ENCODE measurements around the gene COL25A1. TPM values are rescaled to one million over a fixed set of nuclear protein-coding genes. Genes with fewer than 3 reads are reported as not detected.

COL25A1 gene
- total RNA-seq, 6 donors from 2014 or later: 0.15 to 0.79 (median 0.27) TPM; not detected in 2

DNA sequence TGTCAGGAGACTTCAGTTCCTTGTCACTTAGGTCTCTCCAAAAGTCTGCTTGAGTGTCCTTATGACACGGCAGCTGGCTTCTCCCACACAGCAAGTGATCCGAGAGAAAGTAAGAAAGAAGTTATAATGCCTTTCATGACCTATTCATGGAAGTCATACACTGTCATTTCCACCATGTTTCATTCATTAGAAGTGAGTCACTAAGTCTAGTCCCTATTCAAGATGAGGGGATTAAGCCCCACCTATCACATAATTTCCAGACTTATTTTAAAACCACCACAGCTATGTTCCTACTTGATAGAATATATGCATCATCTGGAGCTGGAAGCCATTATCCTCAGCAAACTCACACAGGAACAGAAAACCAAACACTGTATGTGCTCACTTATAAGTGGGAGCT is 25.2 kb upstream of the COL25A1 start:
- TF ChIP-seq POLR2AphosphoS5 (IDR thresholded peaks at IDR 0.05) (no peak), POLR2A (IDR thresholded peaks at IDR 0.05) (no peak), EP300 (IDR thresholded peaks at IDR 0.05) (no peak)
- TF ChIP-seq, protein P1, sequence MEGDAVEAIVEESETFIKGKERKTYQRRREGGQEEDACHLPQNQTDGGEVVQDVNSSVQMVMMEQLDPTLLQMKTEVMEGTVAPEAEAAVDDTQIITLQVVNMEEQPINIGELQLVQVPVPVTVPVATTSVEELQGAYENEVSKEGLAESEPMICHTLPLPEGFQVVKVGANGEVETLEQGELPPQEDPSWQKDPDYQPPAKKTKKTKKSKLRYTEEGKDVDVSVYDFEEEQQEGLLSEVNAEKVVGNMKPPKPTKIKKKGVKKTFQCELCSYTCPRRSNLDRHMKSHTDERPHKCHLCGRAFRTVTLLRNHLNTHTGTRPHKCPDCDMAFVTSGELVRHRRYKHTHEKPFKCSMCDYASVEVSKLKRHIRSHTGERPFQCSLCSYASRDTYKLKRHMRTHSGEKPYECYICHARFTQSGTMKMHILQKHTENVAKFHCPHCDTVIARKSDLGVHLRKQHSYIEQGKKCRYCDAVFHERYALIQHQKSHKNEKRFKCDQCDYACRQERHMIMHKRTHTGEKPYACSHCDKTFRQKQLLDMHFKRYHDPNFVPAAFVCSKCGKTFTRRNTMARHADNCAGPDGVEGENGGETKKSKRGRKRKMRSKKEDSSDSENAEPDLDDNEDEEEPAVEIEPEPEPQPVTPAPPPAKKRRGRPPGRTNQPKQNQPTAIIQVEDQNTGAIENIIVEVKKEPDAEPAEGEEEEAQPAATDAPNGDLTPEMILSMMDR (IDR thresholded peaks at IDR 0.05): no peak
- no peaks in the 10 kb centered on the region for H3K27me3 ChIP-seq
- 86 to 94% methylated on average over 2 of the region's 2 CpGs for WGBS, 2 donors

DNA sequence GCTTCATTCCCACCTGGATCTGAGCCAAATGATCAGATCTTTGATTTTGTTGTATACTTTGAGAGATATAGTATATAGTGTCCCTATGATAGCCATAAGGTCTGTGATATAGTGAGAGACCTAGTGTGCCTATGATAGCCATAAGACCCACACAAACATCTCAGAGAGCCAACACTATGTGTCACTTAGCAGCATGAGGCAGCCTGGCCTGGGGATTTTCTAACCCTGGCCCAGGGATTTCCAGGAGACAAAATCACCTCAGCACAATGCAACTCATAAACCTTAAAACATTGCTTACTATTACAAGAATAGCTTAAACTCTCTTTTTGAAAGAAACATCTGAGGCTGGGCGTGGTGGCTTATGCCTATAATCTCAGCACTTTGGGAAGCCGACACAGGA is 23.2 kb upstream of the COL25A1 start:
- WGBS, 2 donors: 90 to 93% methylated on average over 2 of the region's 2 CpGs
- TF ChIP-seq POLR2AphosphoS5 (IDR thresholded peaks at IDR 0.05): no peak
- TF ChIP-seq POLR2A (IDR thresholded peaks at IDR 0.05): no peak
- TF ChIP-seq, protein P1 (IDR thresholded peaks at IDR 0.05): no peak
- no peak for TF ChIP-seq EP300 (IDR thresholded peaks at IDR 0.05)
- ATAC-seq (ENCODE audit: low FRiP score in 2 of 2) (no peak), DNase-seq (no peak)
- H3K4me3 ChIP-seq: no peak overlapping the region
- no peaks in the 10 kb centered on the region for H3K27me3 ChIP-seq
- no peak overlapping the region for H3K27ac ChIP-seq
- H3K4me1 ChIP-seq: no peaks in the 10 kb centered on the region
- peaks cover 4 to 25% (median 13%) of the 10 kb centered on the region in 4 donors for H3K9me3 ChIP-seq
- H3K36me3 ChIP-seq: no peaks in the 10 kb centered on the region

More for the DNA sequence above, 25.2 kb upstream of the COL25A1 start:
- ATAC-seq (ENCODE audit: low FRiP score in 2 of 2): no peak
- Histone ChIP-seq H3K36me3 (no peaks in the 10 kb centered on the region), H3K27ac (no peak overlapping the region), H3K4me1 (no peaks in the 10 kb centered on the region), H3K9me3 (peaks cover 4 to 17% (median 12%) of the 10 kb centered on the region in 4 donors), H3K4me3 (no peak overlapping the region)
- DNase-seq: no peak

DNA sequence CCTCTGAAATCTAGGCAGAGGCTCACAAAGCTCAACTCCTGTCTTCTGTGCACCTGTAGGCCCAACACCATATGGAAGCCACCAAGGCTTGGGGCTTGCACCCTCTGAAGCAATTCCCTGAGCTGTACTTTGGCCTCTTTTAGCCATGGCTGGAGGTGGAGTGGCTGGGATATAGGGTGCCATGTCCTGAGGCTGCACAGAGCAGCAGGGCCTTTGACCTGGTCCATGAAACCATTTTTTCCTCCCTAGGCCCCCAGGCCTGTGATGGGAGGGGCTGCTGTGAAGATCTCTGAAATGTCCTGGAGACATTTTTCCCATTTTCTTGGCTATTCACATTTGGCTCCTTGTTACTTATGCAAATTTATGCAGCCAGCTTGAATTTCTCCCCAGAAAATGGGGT is 20.9 kb upstream of the COL25A1 start:
- DNase-seq: no peak
- Histone ChIP-seq H3K27ac (no peak overlapping the region), H3K4me1 (no peaks in the 10 kb centered on the region), H3K4me3 (no peak overlapping the region), H3K9me3 (peaks cover 4 to 28% (median 13%) of the 10 kb centered on the region in 4 donors), H3K27me3 (no peaks in the 10 kb centered on the region), H3K36me3 (no peaks in the 10 kb centered on the region)
- TF ChIP-seq POLR2A (IDR thresholded peaks at IDR 0.05): no peak
- no peak for TF ChIP-seq POLR2AphosphoS5 (IDR thresholded peaks at IDR 0.05)
- TF ChIP-seq, protein P1 (IDR thresholded peaks at IDR 0.05): no peak
- TF ChIP-seq EP300 (IDR thresholded peaks at IDR 0.05): no peak
- no peak for ATAC-seq (ENCODE audit: low FRiP score in 2 of 2)

DNA sequence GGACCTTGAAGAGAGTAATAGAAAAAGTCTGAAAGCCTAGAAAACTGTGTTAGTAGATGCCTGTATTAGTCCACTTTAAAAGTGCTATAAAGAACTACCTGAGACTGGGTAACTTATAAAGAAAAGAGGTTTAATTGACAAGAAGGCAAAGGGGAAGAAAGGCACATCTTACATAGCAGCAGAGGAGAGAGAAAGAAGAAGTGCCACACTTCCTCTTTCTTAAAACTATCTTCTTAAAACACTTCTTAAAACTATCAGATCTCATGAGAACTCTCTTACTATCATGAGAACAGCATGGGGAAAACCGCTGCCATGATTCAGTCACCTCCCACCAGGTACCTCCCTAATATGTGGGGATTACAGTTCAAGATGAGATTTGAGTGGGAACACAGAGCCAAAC is 18.8 kb upstream of the COL25A1 start:
- Histone ChIP-seq H3K9me3 (peaks cover 4 to 28% (median 13%) of the 10 kb centered on the region in 4 donors), H3K27ac (no peak overlapping the region), H3K36me3 (no peaks in the 10 kb centered on the region), H3K27me3 (no peaks in the 10 kb centered on the region), H3K4me1 (no peaks in the 10 kb centered on the region), H3K4me3 (no peak overlapping the region)
- no peak for ATAC-seq (ENCODE audit: low FRiP score in 2 of 2)
- no peak for TF ChIP-seq POLR2A (IDR thresholded peaks at IDR 0.05)
- TF ChIP-seq POLR2AphosphoS5 (IDR thresholded peaks at IDR 0.05): no peak
- TF ChIP-seq EP300 (IDR thresholded peaks at IDR 0.05): no peak
- TF ChIP-seq, protein P1 (IDR thresholded peaks at IDR 0.05): no peak
- 82 to 92% methylated on average over 1 of the region's 1 CpG for whole genome bisulfite sequencing, 2 donors
- DNase-seq: no peak

DNA sequence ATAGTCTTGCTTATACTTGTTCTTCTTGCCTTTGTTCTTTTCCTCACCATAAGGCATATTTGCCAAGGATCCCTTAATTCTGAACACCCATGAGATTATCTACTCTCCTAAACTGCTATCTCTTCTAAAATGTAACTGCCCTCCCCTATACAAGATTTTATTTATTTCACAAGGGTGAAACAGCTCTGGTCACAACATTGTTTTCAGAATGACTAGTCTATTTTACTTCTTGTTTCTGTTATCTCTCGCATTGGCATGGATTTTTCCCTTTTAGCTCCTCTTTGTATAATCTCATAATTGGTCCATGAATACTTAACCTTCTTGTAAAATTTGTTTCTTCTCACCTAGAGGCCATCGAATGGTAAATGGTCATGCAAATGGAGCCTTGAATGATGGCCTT is 17.2 kb upstream of the COL25A1 start:
- 64 to 82% methylated on average over 2 of the region's 2 CpGs for WGBS, 2 donors
- Histone ChIP-seq H3K27ac (no peak overlapping the region), H3K27me3 (no peaks in the 10 kb centered on the region), H3K36me3 (no peaks in the 10 kb centered on the region), H3K9me3 (peaks cover 4 to 28% (median 13%) of the 10 kb centered on the region in 4 donors), H3K4me3 (no peak overlapping the region), H3K4me1 (no peaks in the 10 kb centered on the region)
- ATAC-seq (ENCODE audit: low FRiP score in 2 of 2): no peak
- no peak for DNase-seq
- no peak for TF ChIP-seq EP300 (IDR thresholded peaks at IDR 0.05)
- TF ChIP-seq, protein P1 (IDR thresholded peaks at IDR 0.05): no peak
- no peak for TF ChIP-seq POLR2AphosphoS5 (IDR thresholded peaks at IDR 0.05)
- TF ChIP-seq POLR2A (IDR thresholded peaks at IDR 0.05): no peak

Data from upper lobe of left lung (tissue), 6 donors.